Lower leg skin (tissue), 4 donors: ENCODE data around the gene AKT2. TPM values are rescaled to one million over a fixed set of nuclear protein-coding genes. Genes with fewer than 3 reads are reported as not detected.
A peak's percentile ranks its signal among the peaks of the same experiment; 100 is the strongest.

Experiments used
- DNase-seq, 2 donors: peaks; one replicate each; pipeline ENCODE4 v3.0.0-alpha.2; 2019; ENCODE audit warnings: low spot score in 2 of 2
- H3K4me3 ChIP-seq: fragments of 200-600 bp; sonication (generic); 2 replicates; pipeline ENCODE4 v1.5.1; 2017; ENCODE audit warnings: mild to moderate bottlenecking, low read depth; ENCODE audit not compliant: poor library complexity, severe bottlenecking
- CTCF ChIP-seq, 3 donors: fragments of 450-650 bp; IDR thresholded peaks; one replicate each; pipeline ENCODE4 v1.5.1; 2016; ENCODE audit warnings: antibody characterized with exemption in 3 of 3, mild to moderate bottlenecking in 3 of 3, moderate library complexity in 2 of 3
- POLR2A ChIP-seq, 2 donors: fragments of 450-650 bp; IDR thresholded peaks; one replicate each; pipeline ENCODE4 v1.6.1; 2016 to 2017; ENCODE audit warnings: antibody characterized with exemption in 2 of 2, mild to moderate bottlenecking in 1 of 2, moderate library complexity in 1 of 2
- WGBS, 2 donors: methylation state at CpG; one replicate each; pipeline ENCODE4 v1.1.5; 2018; 5-methylcytosine and 5-hydroxymethylcytosine counted together
- intact Hi-C: fragments of 100-400 bp; cut with DNase I; formaldehyde crosslinking; loops from one replicate; pipeline ENCODE4 v1.15.0; 2023; ENCODE audit warnings: low total_unique reads
- total RNA-seq, 4 donors: library from RNA; depleted of rRNA; stranded (reverse); fragments of >200 nt; gene quantifications; one replicate each; pipeline ENCODE4 v1.1.0, GENCODE V29; 2016

AKT2 gene
- total RNA-seq, 4 donors from 2014 or later = 71.1 to 129 (median 82.2) TPM

- TF ChIP-seq CTCF (IDR thresholded peaks at IDR 0.05) (no peak), POLR2A (IDR thresholded peaks at IDR 0.05) (no peak)
- intact Hi-C loops = no loop called here
- no peak overlapping the region for H3K4me3 ChIP-seq
- 58% methylated on average over 3 of the region's 3 CpGs for WGBS, 2 donors
- DNase-seq = no peak
These were observed 12.9 kb upstream of the AKT2 start for GRCh38 chr19:40298026-40298425.

- WGBS, 2 donors = 88 to 91% methylated on average over 6 of the region's 6 CpGs
- TF ChIP-seq CTCF (IDR thresholded peaks at IDR 0.05) = no peak
- TF ChIP-seq POLR2A (IDR thresholded peaks at IDR 0.05) = no peak
- no peak for DNase-seq
- no peak overlapping the region for H3K4me3 ChIP-seq
- intact Hi-C loops = no loop called here
These were observed 9.4 kb upstream of the AKT2 start for GRCh38 chr19:40294560-40294959.

- WGBS, 2 donors = 80% methylated on average over 8 of the region's 8 CpGs
- DNase-seq = no peak
- intact Hi-C loops = no loop called here
- no peak overlapping the region for H3K4me3 ChIP-seq
- TF ChIP-seq CTCF (IDR thresholded peaks at IDR 0.05) (no peak), POLR2A (IDR thresholded peaks at IDR 0.05) (no peak)
These were observed 1.9 kb upstream of the AKT2 start for GRCh38 chr19:40286971-40287421.

- no peak for DNase-seq
- 58 to 64% methylated on average over 16 of the region's 16 CpGs for WGBS, 2 donors
- TF ChIP-seq POLR2A (IDR thresholded peaks at IDR 0.05) (no peak), CTCF (IDR thresholded peaks at IDR 0.05) (no peak)
- intact Hi-C loops = no loop called here
- no peak overlapping the region for H3K4me3 ChIP-seq
These were observed 1.3 kb upstream of the AKT2 start for GRCh38 chr19:40286235-40286970.

- intact Hi-C loops = no loop called here
- peak; percentile 99 to 100 for DNase-seq
These were observed 449 bp upstream of the AKT2 start for GRCh38 chr19:40285353-40286234.

More at GRCh38 chr19:40285353-40286234, 449 bp upstream of the AKT2 start:
- TF ChIP-seq POLR2A (IDR thresholded peaks at IDR 0.05) (no peak), CTCF (IDR thresholded peaks at IDR 0.05) (no peak)
- 12 to 15% methylated on average over 39 to 40 of the region's 42 CpGs for WGBS, 2 donors
- H3K4me3 ChIP-seq = peak overlapping the region; percentile 3
